Heart right ventricle (tissue), 16 donors: Measurements from ENCODE around the gene PIK3R1. TPM values are rescaled to one million over a fixed set of nuclear protein-coding genes. Genes with fewer than 3 reads are reported as not detected.
A peak's percentile ranks its signal among the peaks of the same experiment; 100 is the strongest.

Experiments used
- ATAC-seq, 8 donors: fragments of 200-7000 bp; cut with Tn5 transposase; one replicate each; pipeline ENCODE4 v1.9.1; 2020; ENCODE audit warnings: mild to moderate bottlenecking in 8 of 8, moderate library complexity in 8 of 8, moderate number of reproducible peaks in 1 of 8
- DNase-seq, 2 donors: peaks; one replicate each; pipeline ENCODE4 v3.0.0-alpha.2; 2020
- H3K27ac ChIP-seq, 10 donors: fragments of 200-600 bp; sonication (generic) in 2 of 10; one replicate each; pipeline versions ENCODE4 v1.5.0 to v1.8.0; 2020 to 2022; ENCODE audit warnings: mild to moderate bottlenecking in 3 of 10
- H3K27me3 ChIP-seq, 7 donors: fragments of 200-600 bp; one replicate each; pipeline ENCODE4 v1.8.0; 2021 to 2022; ENCODE audit warnings: mild to moderate bottlenecking in 2 of 7
- H3K36me3 ChIP-seq, 9 donors: fragments of 200-600 bp; sonication (generic) in 1 of 9; one replicate each; pipeline versions ENCODE4 v1.5.0 to v1.8.0; 2020 to 2022; ENCODE audit warnings: mild to moderate bottlenecking in 2 of 9
- H3K4me1 ChIP-seq, 9 donors: fragments of 200-600 bp; sonication (generic) in 1 of 9; one replicate each; pipeline versions ENCODE4 v1.5.0 to v1.8.0; 2020 to 2022; ENCODE audit warnings: mild to moderate bottlenecking in 4 of 9
- H3K4me3 ChIP-seq, 10 donors: fragments of 200-600 bp; sonication (generic) in 2 of 10; one replicate each; pipeline versions ENCODE4 v1.5.0 to v1.8.0; 2020 to 2022; ENCODE audit warnings: mild to moderate bottlenecking in 7 of 10, moderate library complexity in 2 of 10
- H3K9me3 ChIP-seq, 11 donors: fragments of 200-600 bp in 10 of 11; sonication (generic) in 2 of 11; one replicate each; pipeline versions ENCODE4 v1.5.0 to v1.8.0; 2013 to 2022; ENCODE audit warnings: mild to moderate bottlenecking in 2 of 11, control low read depth in 1 of 11, moderate library complexity in 1 of 11
- CTCF ChIP-seq, 9 donors: fragments of 200-600 bp; sonication (generic) in 2 of 9; IDR thresholded peaks; one replicate each; pipeline versions ENCODE4 v1.5.0 to v1.8.0; 2021 to 2022; ENCODE audit warnings: antibody characterized with exemption in 9 of 9, mild to moderate bottlenecking in 5 of 9, moderate library complexity in 1 of 9
- WGBS, 2 donors: extraction: QIAGEN DNeasy Blood & Tissue Kit; methylation state at CpG; one replicate each; pipeline ENCODE4 v1.1.7; 2013; ENCODE audit warnings: inconsistent platforms in 1 of 2; 5-methylcytosine and 5-hydroxymethylcytosine counted together
- intact Hi-C, 10 donors: fragments of 100-400 bp; cut with DNase I; formaldehyde crosslinking; loops; one replicate each; pipeline versions ENCODE4 v1.11.1 to v1.14.2; 2022
- polyA plus RNA-seq, 2 donors: library from polyadenylated mRNA; stranded (reverse); fragments of 200-250 nt; gene quantifications; one replicate each; pipeline ENCODE4 v1.2.3, GENCODE V29; 2013
- total RNA-seq, 10 donors: library from RNA; stranded (reverse); fragmentation: NEBNext Ultra II Directional in 3 of 10; extraction: Animal tissue kit (Norgen Biotek cat#: 25700) in 3 of 10; gene quantifications; one replicate each; pipeline versions ENCODE4 v1.2.1 to v1.2.4, GENCODE V29; 2021 to 2023
- donor health status: Arrhythmogenic right ventricular cardiomyopathy.
- donor health status: ischemic (EF 13 %, LVEDD 7.1; RV severe dilation, severe dysfunction).
- donor health status: healthy with polysubstance abuse.
- donor health status: DM: no; HTN: yes; CAD: no.
- donor health status: DM: no; HTN: no; CAD: no.
- donor health status: ischemic (EF 25% LVEDD 6.9; RV normal size, moderate dysfunction).
- donor health status: ischemic (EF 25% LVEDD 5.7; RV mildly dilated, moderate dysfunction).
- donor health status: healthy.
- donor health status: DM: yes; HTN: yes; CAD: no.
- donor health status: Ischemic cardiomyopathy.
- donor health status: ischemic (EF 35%, LVEDD 5.7; RV mildly dilated, moderate dysfunction).
- donor health status: nonischemic (EF 11% LVEDD 7.7; RV severe dilation, severe dysfunction).
- donor health status: DM: yes; HTN: yes; CAD: no.
- donor health status: PGD.
- donor health status: ischemic (EF 29% LVEDD 5.4; RV normal size, mild dysfunction).
- donor health status: nonischemic (EF 23%, LVEDD 6.1; RV moderate dilation, normal function).

PIK3R1 gene
- total and polyA plus RNA-seq, 12 donors: 12.2 to 269 (median 125) TPM

- TF ChIP-seq CTCF (IDR thresholded peaks at IDR 0.05): no peak
- intact Hi-C loops: loop anchor here in 2 of 10 donors (5.0 to 10.0 kb wide), 3 partner anchors 453 to 766 kb away; no protein-coding TSS in a partner anchor
- H3K4me1 ChIP-seq: peaks cover 26 to 96% (median 93%) of the 10 kb centered on the region in 9 donors
- DNase-seq (no peak), ATAC-seq (no peak)
- peak overlapping the region in 9 of 10 donors; percentile 16 to 86 (median 72) for H3K27ac ChIP-seq
- no peaks in the 10 kb centered on the region for H3K27me3 ChIP-seq
- no peak overlapping the region for H3K4me3 ChIP-seq
- H3K9me3 ChIP-seq: no peaks in the 10 kb centered on the region
- no peaks in the 10 kb centered on the region for H3K36me3 ChIP-seq
- WGBS, 2 donors: 71 to 78% methylated on average over 3 of the region's 3 CpGs
These were observed 44.9 kb downstream of the PIK3R1 start for GRCh38 chr5:68260467-68260866.

- Histone ChIP-seq H3K27me3 (no peaks in the 10 kb centered on the region), H3K4me3 (no peak overlapping the region), H3K36me3 (no peaks in the 10 kb centered on the region), H3K9me3 (no peaks in the 10 kb centered on the region), H3K27ac (peak overlapping the region; percentile 18 to 86 (median 70)), H3K4me1 (peaks cover 31 to 96% (median 93%) of the 10 kb centered on the region in 9 donors)
- no peak for ATAC-seq
- DNase-seq: no peak
- no peak for TF ChIP-seq CTCF (IDR thresholded peaks at IDR 0.05)
- intact Hi-C loops: loop anchor here in 2 of 10 donors (5.0 to 10.0 kb wide), 3 partner anchors 454 to 766 kb away; no protein-coding TSS in a partner anchor
These were observed 45.6 kb downstream of the PIK3R1 start for GRCh38 chr5:68261169-68261568.

- ATAC-seq (peak in 1 of 8 donors; percentile 23), DNase-seq (no peak)
- no peaks in the 10 kb centered on the region for H3K27me3 ChIP-seq
- H3K36me3 ChIP-seq: no peaks in the 10 kb centered on the region
- H3K4me1 ChIP-seq: peaks cover 32 to 96% (median 94%) of the 10 kb centered on the region in 9 donors
- H3K9me3 ChIP-seq: no peaks in the 10 kb centered on the region
- intact Hi-C loops: loop anchor here in 2 of 10 donors (5.0 to 10.0 kb wide), 3 partner anchors 454 to 767 kb away; no protein-coding TSS in a partner anchor
- TF ChIP-seq CTCF (IDR thresholded peaks at IDR 0.05): peak in 4 of 9 donors; percentile 23 to 43 (median 36)
- H3K27ac ChIP-seq: peak overlapping the region; percentile 18 to 86 (median 70)
- WGBS, 2 donors: 22 to 35% methylated on average over 4 of the region's 4 CpGs
- H3K4me3 ChIP-seq: no peak overlapping the region
These were observed 46.1 kb downstream of the PIK3R1 start for GRCh38 chr5:68261569-68262065.

GRCh38 chr5:68264024-68264956, 48.7 kb downstream of the PIK3R1 start:
- H3K4me1 ChIP-seq: peaks cover 23 to 96% (median 94%) of the 10 kb centered on the region in 9 donors
- no peak overlapping the region for H3K4me3 ChIP-seq
- TF ChIP-seq CTCF (IDR thresholded peaks at IDR 0.05): no peak
- H3K27ac ChIP-seq: peak overlapping the region; percentile 64 to 92 (median 82)
- no peaks in the 10 kb centered on the region for H3K27me3 ChIP-seq
- DNase-seq (peak in 1 of 2 donors; percentile 71), ATAC-seq (peak; percentile 26 to 80 (median 72))
- no peaks in the 10 kb centered on the region for H3K36me3 ChIP-seq
- intact Hi-C loops: loop anchor here in 2 of 10 donors (5.0 to 10.0 kb wide), 3 partner anchors 457 to 769 kb away; no protein-coding TSS in a partner anchor
- no peaks in the 10 kb centered on the region for H3K9me3 ChIP-seq
- 44 to 48% methylated on average over 10 of the region's 10 CpGs for WGBS, 2 donors
